Activated CD8-positive, alpha-beta memory T cell treated with anti-CD3 and anti-CD28 coated beads for 24 hours (primary cell): Measurements from ENCODE around the gene SLF1.

Source experiments
- DNase-seq: peaks from one replicate; pipeline ENCODE4 v3.0.0-alpha.2; 2020

Gene SLF1

DNA sequence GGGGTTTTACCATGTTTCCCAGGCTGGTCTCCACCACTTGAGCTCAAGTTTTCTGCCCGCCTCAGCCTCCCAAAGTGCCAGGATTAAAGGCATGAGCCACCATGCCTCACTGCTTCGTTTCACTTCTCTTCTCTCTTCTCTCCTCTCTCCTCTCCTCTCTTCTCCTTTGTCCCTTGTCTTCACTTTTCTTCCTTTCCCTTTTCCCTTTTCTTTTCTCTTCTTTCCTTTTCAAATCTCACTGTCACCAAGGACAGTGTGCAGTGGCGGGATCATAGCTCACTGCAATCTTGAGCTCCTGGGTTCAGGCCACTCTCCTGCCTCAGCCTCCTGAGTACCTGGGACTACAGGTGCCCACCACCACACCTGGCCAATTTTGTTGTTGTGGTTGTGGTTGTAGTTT is 49.5 kb downstream of the SLF1 start:
- no peak for DNase-seq

GRCh38 chr5:94670726-94671125 is 52.3 kb downstream of the SLF1 start:
- DNase-seq, result no peak

DNA sequence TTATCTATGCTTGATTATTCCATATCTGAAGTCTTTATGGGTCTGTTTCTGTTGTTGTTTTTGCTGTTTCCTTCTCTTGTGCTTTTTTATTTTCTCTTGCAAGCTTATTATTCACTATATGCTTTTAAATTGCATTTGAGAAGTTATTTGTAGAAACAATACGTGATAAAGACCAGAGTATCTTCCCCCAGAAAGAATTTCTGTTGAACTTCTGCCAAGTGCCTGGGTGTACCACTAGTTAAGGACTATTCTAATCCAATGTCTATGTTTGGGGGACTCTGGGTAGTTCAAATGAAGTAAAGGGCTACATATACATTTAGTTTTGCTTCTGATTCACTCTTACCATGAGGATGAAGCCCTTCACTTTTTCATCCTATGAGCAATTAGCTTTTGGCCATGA is 54.3 kb downstream of the SLF1 start:
- no peak for DNase-seq

DNA sequence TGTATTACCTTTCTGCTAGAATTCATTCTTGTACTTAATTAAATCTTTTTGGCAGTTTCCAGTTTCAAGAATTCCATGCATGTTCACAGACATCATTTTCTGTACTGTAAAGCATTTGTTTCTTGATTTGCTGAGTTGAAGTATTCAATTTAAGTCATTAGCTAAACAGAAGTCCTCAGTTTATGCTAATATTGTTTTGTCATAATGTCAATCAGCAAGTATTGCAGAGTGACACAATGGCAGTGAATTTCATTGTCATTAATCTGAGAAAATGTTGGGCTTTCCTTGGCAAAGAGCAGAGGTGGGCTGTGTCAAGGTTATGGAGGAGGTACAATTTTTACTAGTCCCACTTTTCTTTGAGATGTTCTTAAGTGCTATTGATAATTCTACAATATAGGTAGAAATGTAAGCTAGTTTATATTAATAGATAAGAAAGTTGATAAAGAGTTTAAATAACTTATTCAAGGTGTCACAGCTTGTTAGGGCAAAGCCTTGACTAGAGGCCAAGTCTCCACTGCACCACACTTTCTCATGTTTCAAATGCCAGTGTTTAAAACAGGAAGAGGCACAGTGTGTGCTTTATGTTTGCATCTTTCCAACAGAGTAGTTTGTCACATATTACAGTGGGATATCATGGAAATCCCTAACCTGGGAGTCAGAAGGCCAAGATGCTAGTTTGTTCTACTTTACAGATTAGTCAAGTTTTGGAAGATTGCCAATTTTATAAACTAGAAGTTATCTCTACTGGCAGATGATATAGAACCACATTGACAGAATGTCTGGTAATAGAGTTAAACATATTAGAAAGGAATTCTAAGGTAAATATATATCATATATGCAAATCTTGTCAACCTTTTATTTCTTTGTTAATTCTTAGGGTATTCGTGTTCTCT is 56.3 kb downstream of the SLF1 start:
- no peak for DNase-seq

GRCh38 chr5:94675965-94676618 is 57.6 kb downstream of the SLF1 start:
- DNase-seq, result no peak

- no peak for DNase-seq
Observed at GRCh38 chr5:94682814-94683520, 64.5 kb downstream of the SLF1 start.

- no peak for DNase-seq
Observed at GRCh38 chr5:94689908-94690307, 71.4 kb downstream of the SLF1 start.

GRCh38 chr5:94690778-94691177 is 72.3 kb downstream of the SLF1 start:
- no peak for DNase-seq

GRCh38 chr5:94691291-94691690 is 72.8 kb downstream of the SLF1 start:
- DNase-seq, result no peak

DNA sequence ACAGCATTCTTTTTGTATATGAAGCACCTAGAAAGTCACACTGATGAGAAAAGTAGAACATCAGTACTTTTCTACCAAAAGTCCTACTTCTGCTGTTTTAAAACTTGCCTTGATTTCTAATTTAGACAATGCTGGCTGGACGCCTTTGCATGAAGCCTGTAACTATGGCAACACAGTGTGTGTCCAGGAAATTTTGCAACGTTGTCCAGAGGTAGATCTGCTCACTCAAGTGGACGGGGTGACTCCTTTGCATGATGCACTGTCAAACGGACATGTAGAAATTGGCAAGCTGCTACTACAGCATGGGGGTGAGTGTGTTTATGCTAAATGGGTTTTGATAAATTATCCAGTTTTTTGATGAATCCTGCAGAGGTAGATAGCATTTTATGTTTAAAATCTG is 73.5 kb downstream of the SLF1 start:
- DNase-seq, result no peak

- DNase-seq, result no peak
Observed at GRCh38 chr5:94692581-94692980, 74.1 kb downstream of the SLF1 start.

GRCh38 chr5:94693043-94693822 is 74.8 kb downstream of the SLF1 start:
- no peak for DNase-seq

GRCh38 chr5:94693845-94694370 is 75.4 kb downstream of the SLF1 start:
- DNase-seq, result no peak

DNA sequence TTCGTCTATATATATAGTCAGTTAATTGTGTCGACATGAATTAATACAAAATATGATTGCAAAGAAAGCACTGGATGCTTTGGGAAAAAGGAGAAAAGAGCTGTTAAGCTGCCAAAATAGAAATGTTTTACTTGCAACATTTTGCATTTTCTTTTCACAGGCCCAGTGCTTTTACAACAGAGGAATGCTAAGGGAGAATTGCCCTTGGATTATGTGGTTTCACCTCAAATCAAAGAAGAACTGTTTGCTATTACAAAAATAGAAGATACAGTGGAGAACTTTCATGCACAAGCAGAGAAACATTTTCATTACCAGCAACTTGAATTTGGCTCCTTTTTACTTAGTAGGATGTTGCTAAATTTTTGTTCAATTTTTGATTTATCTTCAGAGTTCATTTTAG is 76.2 kb downstream of the SLF1 start:
- DNase-seq, result no peak

GRCh38 chr5:94698197-94698596 is 79.7 kb downstream of the SLF1 start:
- DNase-seq, result no peak

DNA sequence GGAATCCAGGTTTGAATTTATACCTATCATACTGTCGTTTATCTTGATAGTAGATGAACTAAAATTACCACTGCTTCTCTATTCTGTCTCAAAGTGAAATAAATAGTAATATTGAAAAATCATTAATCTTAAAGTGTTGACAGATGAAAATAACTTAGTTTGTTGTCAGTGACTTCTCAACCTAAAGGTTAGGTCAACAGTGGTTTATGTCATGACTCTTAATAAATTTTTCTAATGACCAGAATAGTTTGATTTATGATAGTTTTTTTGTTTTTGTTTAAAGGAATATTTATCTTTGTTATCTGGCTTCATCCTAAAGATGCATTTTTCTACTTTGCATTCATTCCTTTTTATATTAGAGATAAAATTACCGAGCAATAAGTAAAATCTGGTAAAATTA is 81.1 kb downstream of the SLF1 start:
- DNase-seq, result no peak

DNA sequence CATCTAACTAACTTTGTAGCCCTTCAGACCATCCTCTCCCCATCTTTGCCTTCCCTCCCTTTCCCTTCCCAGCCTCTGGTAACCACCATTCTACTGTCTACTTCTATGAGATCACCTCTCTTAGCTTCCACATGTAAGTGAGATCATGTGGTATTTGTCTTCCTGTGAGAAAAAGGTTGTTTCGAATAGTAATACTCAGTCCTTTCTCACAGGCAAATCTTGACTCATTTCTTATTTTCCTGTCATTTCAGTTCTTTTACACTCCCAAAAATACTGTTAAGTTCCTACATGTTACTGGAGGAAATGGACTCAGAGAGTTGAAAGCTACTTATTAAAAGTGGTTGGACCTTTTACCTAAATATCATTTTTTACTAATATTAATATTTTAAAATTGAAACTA is 82.1 kb downstream of the SLF1 start:
- DNase-seq, result no peak

DNA sequence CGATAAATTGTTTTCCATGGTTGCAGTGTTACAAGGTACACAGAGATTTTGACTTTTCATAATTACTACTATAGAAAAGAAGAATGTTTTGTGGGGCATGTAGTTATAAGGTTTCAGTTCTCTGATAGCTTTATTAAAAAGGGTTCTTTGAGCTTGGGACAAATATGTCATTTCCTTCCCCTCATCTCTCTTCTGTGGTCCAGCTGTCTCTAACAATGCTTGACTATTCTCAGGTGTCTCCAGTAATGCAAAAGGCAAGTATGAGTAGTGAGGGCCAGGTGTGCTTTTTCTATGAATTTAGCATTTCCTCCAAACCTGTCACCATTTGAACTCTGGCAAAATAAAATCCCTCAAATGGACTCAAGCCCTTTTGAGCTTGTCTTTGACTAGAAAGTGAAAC is 84.3 kb downstream of the SLF1 start:
- no peak for DNase-seq

GRCh38 chr5:94705427-94705826 is 87.0 kb downstream of the SLF1 start:
- no peak for DNase-seq

- DNase-seq, result no peak
Observed at GRCh38 chr5:94707359-94707758, 88.9 kb downstream of the SLF1 start.

GRCh38 chr5:94709277-94709676 is 90.8 kb downstream of the SLF1 start:
- no peak for DNase-seq

DNA sequence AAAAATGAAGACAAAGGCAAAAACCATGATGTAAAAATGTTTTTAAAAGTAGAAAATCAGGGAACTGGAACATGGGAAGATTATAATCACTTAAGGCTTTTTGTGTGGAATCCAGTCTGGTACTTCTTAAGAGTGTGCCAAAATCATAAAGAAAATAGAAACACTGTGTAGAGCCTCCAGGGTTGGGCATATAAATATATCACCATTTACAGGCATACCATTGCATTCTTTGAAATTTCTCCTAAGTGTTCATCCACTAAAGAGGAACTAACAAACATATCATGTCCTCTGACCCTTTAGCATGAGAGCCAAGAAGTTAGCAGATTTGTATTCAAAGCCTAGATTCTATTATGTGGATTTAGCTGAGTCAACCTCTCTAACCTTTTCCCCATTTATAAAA is 93.3 kb downstream of the SLF1 start:
- DNase-seq, result no peak

GRCh38 chr5:94715768-94716167 is 97.3 kb downstream of the SLF1 start:
- no peak for DNase-seq
